ENCODE results near the gene IL22.

The IL22 gene

DNA sequence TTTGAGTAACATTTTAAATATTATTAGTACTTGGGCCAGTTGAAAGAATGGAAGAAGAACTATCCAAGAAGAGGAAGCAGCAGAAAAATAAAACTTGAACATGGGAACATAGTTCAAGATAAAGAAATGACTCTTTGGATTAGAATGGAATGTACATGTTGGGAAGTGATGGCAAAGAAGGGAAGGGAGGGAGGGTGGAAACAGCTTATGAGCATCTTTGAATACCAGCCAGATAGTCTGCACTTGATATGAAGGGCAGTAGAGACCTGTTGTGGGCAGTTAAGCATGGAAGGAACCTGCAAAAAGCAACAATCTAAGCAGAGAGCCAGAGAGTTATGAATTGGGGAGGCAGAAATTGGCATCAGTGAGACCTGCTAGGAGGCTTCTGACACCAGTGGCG, 10.0 kb upstream of the IL22 start:
- DNase-seq: no peak

DNA sequence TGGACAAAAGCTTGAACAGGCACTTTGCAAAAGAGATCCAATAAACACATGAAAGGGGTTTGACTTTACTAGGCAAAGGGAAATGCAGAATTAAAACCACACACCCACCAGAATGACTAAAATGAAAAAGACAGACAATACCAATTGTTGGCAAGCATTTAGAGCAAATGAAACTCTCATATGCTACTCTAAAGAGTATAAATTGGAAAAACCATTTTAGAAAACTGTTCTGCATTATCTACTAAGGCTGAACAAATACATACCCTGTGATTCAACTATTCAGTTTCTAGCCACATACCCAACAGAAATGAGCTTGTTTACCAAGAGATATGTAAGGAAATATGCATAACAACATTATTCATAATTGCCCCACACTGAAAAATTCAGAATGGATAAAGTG, 8.5 kb upstream of the IL22 start:
- no peak for DNase-seq

DNA sequence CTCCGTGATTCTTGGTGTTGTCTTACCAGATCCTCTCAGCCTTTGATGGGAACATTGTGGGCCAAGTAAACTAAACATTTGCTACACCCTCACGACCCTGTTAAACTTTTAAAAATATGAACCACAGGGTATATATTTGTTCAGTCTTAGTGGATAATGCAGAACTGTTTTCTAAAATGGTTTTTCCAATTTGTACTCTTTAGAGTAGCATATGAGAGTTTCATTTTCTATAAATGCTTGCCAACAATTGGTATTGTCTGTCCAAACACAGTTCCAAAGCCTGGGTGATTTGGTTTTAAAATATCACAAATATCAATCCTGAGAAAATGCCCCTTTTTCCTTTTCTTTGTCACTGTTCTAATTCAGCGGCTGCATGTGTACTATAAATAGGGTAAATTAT, 6.7 kb upstream of the IL22 start:
- no peak for DNase-seq

DNA sequence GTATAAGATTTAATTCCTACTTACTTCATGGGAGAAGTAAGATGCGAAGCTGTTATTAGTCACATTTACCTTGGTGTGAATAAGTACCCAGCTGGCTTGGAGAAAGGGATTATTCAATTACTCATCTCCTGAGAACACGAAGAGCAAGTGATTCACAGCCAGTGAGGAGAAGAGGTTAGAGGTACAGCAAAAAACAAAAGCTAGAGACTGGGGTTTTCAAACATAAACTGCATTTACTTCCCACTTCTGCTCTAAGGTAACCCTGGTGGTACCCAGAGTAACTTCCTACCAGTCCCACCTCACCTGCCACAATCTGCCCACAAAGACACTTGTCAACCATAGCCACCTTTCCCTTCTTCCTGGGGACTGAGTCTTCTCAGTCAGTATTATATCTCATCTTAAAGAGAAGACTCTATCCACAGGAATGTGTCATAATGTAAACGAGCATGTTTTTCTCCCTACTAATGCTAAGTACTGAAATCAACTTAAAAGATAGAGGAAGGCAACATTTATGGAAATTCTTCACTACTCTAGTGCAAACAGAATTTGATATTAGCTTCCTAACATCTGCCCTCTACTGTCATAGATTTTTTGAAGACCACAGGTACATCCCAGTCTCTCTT, 6.0 kb upstream of the IL22 start:
- no peak for DNase-seq

DNA sequence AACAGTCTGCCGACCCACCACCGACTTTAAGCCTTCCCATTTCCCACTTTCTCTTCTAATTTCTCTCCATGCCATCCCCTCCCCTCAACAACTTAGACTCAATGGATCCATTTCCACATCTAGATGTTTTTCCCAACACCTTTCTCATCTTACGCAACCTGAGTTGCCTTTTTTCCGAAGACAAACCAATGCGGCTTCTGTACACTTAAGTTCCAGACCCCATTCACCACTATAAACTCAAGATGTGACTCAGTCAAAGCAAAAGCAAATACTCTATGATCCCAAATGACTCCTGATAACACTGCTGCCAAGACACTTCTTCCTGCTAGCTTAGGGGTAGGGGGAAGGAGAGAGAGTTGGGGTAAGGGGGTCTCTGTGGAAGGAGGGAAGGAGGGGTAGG, 1.3 kb downstream of the IL22 start:
- no peak for DNase-seq

DNA sequence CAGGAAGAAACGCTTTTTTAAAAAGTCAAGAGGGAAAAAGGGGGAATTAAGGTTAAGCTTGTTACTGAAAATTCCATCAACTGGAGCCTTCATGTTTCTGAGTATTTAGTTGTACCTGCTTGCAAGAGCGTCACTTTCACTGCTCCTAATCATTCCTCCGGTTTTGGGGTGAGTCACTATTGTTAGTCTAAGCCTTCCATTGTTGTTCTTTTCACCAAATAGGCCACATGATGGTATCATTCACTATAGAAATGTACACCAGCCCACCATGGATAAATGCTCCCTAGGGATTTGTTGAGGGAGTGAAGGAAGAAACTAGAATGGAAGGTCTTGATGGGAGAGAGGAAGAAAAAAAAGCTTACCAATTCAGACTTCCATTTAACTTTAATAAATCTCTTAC, 3.0 kb downstream of the IL22 start:
- DNase-seq: no peak

DNA sequence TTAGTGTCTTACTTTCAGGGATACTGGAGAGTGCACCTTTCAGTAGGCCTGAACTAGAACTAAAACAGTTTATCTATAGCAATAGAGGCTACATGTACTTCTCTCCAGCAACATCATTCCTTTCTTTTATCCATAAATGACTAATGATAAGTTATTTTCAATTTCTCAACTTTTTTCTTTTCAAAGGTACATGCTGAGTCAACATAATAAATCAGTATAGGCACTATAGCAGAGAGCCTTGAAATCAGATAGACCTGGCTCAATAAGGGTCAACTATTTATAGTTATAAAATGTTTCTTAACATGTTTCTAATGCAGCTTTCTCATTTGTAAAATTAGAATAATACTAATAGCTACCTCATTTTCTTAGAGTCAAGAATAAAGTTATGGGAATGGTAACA, 5.6 kb downstream of the IL22 start:
- no peak for DNase-seq

DNA sequence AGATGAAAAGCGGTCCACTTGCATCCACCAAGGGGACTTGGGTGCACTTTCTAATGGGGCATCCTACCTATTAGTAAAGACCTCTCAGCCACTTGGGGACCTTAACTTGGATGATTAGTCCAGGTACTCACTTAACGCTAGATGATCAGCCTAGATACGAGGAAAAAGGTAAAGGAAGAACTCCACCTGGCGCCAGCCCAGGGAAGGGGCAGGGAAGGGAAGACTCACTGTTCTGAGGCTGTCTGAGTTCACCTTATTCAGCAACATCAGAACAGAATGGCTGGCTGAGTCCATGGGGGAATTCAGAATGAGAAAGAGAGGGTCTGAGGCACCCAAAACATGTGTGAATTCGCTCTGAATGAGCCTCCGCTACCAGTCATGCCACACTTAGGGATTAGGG, 7.1 kb downstream of the IL22 start:
- no peak for DNase-seq

DNA sequence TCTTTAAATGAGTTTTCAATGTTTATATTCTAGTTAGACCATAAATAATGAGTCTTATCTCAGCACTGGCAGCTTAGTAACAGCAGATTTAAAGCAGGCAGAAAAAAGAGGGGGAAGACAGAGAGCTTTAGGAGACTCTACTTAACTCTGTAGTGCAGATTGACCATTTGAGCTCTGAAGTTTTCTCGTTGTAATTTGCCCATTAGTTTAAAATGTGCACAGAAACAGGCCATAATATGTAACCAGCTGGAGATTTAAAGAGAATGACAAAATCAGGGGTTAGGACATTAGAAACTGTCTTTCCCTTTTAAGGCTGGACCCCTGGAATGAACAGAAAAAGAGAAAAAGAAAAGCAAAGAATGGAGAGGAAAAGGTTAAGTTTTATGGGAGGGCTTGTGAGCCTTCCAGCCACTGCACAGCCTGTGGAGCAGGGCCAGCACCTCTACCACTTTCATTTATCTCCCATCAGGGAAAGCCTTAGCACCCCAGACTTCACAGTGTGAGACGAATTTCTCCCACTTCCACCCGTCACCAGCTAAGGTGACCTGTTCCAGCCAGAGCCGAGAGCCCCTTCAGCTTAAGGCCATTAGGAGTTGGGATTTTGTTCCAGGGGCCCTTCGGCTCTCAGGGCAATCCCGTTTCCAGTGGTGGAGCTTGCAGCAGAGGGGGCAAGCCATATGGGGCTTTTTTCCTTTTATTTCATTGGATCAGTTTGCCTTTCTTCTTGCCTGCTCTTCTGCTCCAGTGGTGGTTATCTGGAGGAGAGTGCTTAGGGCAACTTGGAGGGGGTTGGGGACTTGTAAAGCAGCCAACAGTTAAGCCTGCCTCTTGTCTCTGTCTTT, 8.0 kb downstream of the IL22 start:
- no peak for DNase-seq

DNA sequence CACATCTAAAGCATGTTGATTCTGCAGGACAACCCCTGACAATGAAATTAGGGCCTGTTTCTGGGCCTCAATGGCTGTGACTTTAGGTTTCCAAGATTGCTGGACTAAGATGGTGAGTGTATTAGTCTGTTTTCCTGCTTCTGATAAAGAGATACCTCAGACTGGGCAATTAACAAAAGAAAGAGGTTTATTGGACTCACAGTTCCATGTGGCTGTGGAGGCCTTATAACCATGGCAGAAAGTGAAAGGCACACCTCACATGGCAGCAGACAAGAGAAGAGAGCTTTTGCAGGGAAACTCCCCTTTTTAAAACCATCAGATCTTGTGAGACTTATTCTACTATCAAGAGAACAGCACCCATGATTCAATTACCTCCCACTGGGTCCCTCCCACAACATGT, 10.6 kb downstream of the IL22 start:
- DNase-seq: no peak

DNA sequence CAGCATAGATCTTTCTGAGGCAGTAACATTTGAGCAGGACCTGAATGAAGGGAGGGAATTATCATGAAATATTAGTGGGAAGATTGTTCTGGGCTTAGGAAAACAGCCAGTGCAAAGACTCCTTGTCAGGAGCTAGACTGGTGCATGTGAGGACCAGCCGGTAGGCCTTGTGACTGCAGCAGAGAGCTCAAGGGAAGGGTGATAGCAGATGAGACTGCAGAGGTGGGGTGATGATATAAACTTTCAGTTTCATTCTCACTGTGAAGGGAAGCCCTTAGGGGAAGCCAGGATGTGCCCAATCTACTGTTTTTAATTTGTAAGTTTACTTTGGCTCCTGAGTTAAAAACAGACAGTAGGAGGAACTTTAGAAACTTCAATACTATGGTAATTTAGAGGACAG, 12.4 kb downstream of the IL22 start:
- peak; percentile 36 for DNase-seq

DNA sequence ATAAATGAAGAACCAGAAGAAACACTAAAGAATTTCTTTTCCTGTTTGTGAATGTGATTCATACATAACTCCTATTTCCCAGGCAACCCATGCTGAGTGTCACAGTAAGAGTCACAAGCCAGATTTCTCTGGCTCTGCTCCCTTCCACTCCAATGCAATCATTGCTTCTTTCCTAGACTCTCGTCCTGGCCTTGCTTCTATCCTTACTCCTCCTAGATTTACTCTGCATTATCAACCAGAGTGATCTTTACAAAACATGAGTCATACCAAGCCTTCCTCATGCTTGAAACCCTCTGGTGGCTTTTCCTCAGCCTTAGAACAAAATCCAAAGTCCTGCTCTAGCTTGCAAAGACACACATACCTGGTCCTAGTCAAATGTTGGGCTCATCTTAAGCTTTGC, 13.3 kb downstream of the IL22 start:
- DNase-seq: no peak

DNA sequence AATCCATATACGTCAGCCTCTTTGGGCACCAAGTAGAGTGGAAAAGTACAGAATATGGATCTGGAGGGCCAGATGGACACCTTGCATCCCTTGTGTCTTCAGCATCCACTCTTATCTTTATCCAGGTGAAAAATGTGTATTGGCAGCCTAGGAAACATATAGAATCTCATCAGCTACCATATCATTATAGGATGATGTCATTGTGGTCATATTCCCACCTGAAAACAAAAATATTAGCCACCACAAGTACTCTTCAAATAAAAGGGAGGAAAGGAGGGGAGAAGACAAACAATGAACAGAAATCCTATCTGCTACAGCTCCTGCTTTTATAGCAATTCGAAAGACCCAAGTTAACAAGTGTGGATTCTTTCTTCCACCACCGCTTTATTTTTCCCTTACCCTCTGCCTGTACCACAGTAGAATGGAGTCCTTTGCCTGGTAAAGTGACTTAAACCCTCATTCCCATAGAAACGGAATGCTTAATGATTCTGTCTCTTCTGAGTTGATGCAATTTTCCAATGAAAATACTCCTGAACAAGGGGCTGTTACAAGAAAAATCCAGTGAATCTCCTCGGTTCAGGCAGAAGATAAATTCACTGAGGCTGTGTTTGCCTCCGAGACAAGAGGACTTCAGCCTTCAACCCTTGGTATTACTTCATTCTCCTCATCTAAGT, 14.0 kb downstream of the IL22 start:
- no peak for DNase-seq

DNA sequence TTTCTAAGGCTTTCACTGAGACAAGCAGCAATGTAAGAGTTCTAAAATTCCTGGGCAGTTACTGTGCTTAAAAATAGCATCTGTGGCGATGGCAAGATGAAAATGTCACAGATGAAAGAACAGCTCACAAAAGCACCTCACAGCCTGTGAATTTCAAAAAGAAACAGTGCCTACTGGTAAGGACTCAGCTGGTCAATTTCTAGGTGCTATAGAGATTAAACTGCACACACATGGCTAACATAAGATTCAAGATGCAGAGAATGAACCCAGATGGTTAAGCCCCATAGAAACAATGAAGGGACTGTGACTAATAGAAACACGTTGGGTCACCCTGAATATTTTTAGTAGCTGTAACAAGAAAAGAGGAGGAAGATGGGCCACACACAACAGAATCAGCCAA, 15.8 kb downstream of the IL22 start:
- no peak for DNase-seq

DNA sequence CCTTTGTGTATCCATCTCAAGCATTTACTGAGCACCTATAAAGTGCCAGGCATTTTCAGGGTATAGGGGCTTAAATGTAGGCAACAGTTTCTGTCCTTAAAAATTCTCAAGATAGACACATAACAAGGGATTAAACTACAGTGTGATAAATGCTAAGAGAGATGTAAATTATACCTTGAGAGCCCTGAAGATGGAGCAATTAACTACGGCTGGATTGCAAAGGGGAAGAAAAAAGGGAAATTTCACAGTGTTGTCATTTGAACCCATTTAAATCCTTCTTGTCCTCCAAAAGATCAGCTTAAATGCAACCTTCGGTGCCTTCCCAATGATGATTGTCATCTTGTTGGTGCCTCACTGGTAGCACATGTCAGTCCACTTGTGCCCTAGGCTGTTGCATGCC, 16.3 kb downstream of the IL22 start:
- DNase-seq: no peak

DNA sequence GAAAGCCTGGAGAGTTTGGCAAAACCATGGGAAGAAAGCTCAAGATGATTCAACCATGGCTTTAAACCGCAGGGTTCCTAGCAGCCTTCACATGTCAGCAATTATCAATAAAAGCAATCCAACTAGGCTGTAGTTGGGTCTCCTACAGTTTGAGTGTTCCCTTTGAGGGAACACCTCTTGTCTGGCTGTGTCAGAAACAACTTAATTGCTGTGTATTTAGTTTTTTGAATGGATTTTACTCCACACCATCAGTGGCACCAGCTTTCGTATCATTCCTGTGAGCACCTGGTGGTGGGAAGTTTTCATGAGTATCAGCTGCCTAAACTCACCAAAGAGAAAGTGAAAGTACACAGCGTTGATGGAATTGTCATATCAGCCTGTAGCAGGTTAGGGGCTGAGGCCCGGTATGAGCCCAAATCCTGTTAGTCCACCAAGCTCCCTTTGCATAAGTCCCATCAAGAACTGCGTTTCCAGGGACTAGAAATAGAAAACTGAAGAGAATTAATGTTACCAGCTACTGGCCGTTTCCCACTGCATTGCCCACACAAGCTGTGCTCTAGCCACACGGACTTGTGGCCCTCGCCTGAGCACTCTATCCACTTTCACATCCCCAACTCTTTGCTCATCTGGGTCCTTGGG, 16.9 kb downstream of the IL22 start:
- DNase-seq: peak; percentile 23

DNA sequence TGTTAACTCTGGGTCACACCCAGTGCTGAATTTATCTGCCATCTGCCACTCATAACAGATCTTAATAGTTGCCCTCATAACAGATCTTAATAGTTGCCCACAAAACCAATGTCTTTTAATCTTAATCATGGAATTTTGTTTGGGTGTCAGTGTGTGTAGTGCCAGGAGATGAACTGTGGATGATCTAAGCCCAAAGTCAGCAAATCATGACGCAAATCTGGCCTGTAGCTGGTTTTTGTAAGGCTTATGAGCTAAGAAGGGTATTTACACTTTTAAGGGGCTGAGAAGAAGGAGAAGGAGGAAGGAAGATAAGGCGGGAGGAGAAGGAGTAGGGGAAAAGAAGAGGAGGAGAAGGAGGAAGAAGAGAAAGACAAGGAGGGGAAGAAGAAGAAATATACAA, 17.8 kb downstream of the IL22 start:
- DNase-seq: no peak

DNA sequence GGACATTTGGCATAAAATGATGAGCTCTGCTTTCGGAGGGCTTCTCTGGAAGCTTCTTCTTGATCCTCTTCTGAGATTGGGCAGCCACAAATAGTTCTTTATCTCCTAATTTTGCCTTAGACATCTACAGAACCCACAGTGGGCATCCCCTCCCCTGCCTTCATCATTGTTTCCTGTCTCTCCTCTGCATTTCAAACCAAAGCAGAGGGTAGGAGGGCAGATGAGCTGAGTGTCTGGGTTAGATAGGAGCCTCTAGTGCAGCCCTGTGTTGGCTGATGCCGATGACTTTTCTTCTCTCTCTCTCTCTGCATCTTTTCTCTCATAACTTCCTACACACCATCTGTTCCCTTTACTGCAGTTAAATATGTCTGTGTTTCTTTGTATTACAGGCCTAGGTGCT, 19.3 kb downstream of the IL22 start:
- DNase-seq: peak; percentile 1

DNA sequence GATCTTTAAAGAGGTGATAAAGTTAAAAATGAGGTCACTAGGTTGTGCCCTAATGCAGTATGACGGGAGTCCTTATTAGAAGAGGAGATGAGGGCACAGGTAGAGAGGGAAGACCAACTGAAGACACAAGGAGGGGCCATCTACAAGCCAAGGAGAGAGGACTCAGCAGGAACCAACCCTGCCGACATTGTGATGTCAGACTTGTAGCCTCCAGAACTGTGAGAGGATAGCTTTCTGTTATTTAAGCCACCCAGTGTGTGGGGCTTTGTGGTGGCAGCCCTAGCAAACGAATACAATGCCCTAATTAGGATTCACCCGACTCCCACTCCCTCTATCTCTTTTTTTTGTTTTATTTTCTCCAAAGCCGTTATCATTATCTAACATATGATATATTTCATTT, 19.9 kb downstream of the IL22 start:
- no peak for DNase-seq

DNA sequence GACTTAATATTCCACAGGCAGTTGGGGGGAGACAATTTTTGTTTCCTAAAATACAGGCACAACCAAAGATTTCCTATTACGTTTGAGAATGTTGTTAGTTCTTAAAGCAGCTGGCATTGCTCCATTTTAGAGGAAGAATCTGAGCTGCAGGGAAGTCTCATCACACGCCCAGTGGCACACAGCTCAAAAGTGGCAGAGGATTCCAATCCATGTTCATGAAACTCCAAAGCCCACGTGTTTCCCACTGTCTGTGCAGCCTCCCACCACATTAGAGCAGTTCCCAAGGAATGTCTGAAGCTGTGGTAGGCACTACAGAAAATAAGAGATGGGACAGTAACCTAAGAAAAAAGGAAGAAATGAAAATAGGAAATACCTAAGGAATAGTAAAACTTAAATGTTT, 21.7 kb downstream of the IL22 start:
- DNase-seq: no peak

DNA sequence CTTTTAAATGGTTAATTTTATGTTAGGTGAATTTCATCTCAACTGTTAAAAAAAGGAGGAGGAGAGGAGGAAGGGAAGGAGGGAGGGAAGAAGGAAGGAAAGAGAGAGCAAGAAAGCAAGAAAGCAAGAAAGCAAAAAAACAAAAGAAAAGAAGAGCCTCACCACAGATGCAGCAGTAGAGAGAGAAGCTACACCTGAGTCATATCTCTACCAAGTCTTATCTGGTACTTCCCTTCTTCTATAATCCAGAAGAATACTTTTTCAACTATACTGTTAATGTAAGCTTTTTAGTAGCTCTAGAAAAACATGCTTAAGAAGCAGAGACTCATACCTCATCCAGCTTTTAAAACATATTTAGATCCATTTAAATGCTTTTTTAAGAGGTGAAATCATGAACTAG, 22.2 kb downstream of the IL22 start:
- DNase-seq: no peak

DNA sequence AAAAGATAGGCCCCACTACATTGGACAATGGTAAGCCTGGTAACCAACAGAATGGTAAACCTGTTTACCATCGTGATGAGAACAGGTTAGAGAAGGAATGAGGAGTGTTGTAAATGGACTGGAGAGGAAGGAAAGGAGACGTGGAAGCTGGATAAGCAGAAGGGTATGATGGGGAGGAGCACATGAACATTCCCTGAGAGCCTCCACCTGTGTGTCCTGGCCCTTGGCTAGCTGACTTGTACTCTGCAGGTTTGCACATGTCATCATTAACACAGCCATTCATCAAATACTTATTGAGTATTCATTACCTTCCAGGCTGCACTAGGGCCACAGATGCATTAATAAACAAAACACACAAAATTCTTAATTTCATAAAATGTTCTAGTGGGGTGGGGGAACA, 23.4 kb downstream of the IL22 start:
- DNase-seq: no peak

DNA sequence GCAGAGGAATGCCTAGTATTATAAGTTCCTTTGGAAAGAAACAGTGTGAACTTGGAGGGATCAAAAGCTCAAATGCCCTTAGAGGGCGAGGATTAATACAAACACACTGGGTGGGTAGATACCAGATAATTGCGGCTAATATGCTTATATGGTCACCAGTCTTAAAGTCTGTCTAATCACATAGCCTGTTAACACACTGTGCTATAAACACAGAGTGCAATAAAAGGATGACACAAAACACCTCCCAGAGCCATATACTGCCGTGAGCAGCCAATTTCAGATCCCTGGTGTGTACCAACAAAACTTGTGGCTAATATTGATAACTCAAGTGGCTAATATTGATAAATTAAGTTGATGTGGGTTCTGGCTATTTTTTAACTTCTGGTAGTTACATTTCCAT, 26.0 kb downstream of the IL22 start:
- no peak for DNase-seq
